H1 (cell line): ENCODE data around the gene DPYD. TPM values are rescaled to one million over a fixed set of nuclear protein-coding genes. Genes with fewer than 3 reads are reported as not detected.

Experiments used
- CTCF ChIA-PET: fragments of 300-600 bp; sonication (Branson Sonifier 250); formaldehyde crosslinking; loops from one replicate; lab custom pipeline; 2021; ENCODE audit not compliant: partially characterized antibody; lab: Charles Lee
- POLR2A ChIA-PET: fragments of 300-600 bp; sonication (Branson Sonifier 250); formaldehyde crosslinking; loops from one replicate; lab custom pipeline; 2021; ENCODE audit warnings: inconsistent platforms; ENCODE audit not compliant: partially characterized antibody; lab: Charles Lee
- DNase-seq, 2 experiments: peaks; one replicate each; pipeline versions ENCODE4 v3.0.0 to v3.0.0-alpha.2; 2010 to 2022; ENCODE audit warnings: low spot score in 2 of 2, low read depth in 1 of 2, mixed read lengths in 1 of 2
- FAIRE-seq: peaks from 2 replicates; lab custom pipeline; 2011; peaks lifted over from hg19 to GRCh38; lab: Jason Lieb, UNC
- H2AFZ ChIP-seq: 2 replicates; pipeline ENCODE4 v1.8.1; 2012; ENCODE audit warnings: low read length, inconsistent platforms
- H2AK5ac ChIP-seq: 2 replicates; pipeline ENCODE4 v1.6.1; 2013; ENCODE audit warnings: low read depth, low read length
- H2BK120ac ChIP-seq: replicated peaks from 2 replicates; pipeline ENCODE3; 2013; ENCODE audit warnings: low read depth, low read length, inconsistent platforms
- H2BK12ac ChIP-seq: 2 replicates; pipeline ENCODE4 v1.6.1; 2013; ENCODE audit warnings: low read depth, low read length
- H2BK15ac ChIP-seq: 2 replicates; pipeline ENCODE4 v1.6.1; 2013; ENCODE audit warnings: low read length
- H2BK20ac ChIP-seq: 2 replicates; pipeline ENCODE4 v1.6.1; 2013; ENCODE audit warnings: low read length
- H2BK5ac ChIP-seq: 2 replicates; pipeline ENCODE4 v1.6.1; 2013; ENCODE audit warnings: low read depth, low read length
- H3K14ac ChIP-seq: 2 replicates; pipeline ENCODE4 v1.6.1; 2013; ENCODE audit warnings: inconsistent platforms; ENCODE audit not compliant: insufficient read length
- H3K18ac ChIP-seq: 2 replicates; pipeline ENCODE4 v1.6.1; 2013; ENCODE audit warnings: low read length; ENCODE audit errors: extremely low read depth
- H3K23ac ChIP-seq: 2 replicates; pipeline ENCODE4 v1.6.1; 2013; ENCODE audit warnings: inconsistent platforms; ENCODE audit not compliant: insufficient read length
- H3K23me2 ChIP-seq: 2 replicates; pipeline ENCODE4 v1.6.1; 2013; ENCODE audit warnings: low read depth, low read length
- H3K27ac ChIP-seq: 2 replicates; pipeline ENCODE4 v1.6.1; 2011; ENCODE audit warnings: low read depth, low read length, inconsistent platforms
- H3K27me3 ChIP-seq, 4 experiments: replicated peaks in 1 of 4; 1 replicate in 1 of 4; 2 replicates in 3 of 4; pipeline versions ENCODE4 v1.6.1 to v1.8.1; 2011 to 2013; ENCODE audit warnings: low read length in 3 of 4, mild to moderate bottlenecking in 3 of 4, inconsistent platforms in 2 of 4, mixed read lengths in 2 of 4, moderate library complexity in 1 of 4; ENCODE audit not compliant: control insufficient read depth in 3 of 4, insufficient read depth in 3 of 4; ENCODE audit errors: extremely low read depth in 1 of 4
- H3K36me3 ChIP-seq, 4 experiments: 2 replicates each; pipeline versions ENCODE4 v1.6.1 to v1.8.1; 2011 to 2013; ENCODE audit warnings: mild to moderate bottlenecking in 4 of 4, low read length in 3 of 4, moderate library complexity in 2 of 4, control low read depth in 1 of 4, inconsistent platforms in 1 of 4; ENCODE audit not compliant: insufficient read depth in 4 of 4, control insufficient read depth in 2 of 4
- H3K4ac ChIP-seq: replicated peaks from 2 replicates; pipeline ENCODE3; 2013; ENCODE audit warnings: low read length, low read depth, mixed read lengths, inconsistent platforms; ENCODE audit not compliant: insufficient read length
- H3K4me1 ChIP-seq, 4 experiments: replicated peaks in 1 of 4; 1 replicate in 1 of 4; 2 replicates in 3 of 4; pipeline versions ENCODE4 v1.6.1 to v1.8.1; 2011 to 2013; ENCODE audit warnings: low read length in 3 of 4, inconsistent platforms in 2 of 4, mixed read lengths in 1 of 4; ENCODE audit not compliant: insufficient read depth in 4 of 4, control insufficient read depth in 3 of 4
- H3K4me2 ChIP-seq, 2 experiments: 2 replicates each; pipeline versions ENCODE4 v1.6.1 to v1.8.1; 2011 to 2013; ENCODE audit warnings: low read depth in 2 of 2, low read length in 2 of 2, control low read depth in 1 of 2, inconsistent platforms in 1 of 2, mild to moderate bottlenecking in 1 of 2; ENCODE audit not compliant: insufficient read depth in 1 of 2
- H3K4me3 ChIP-seq, 4 experiments: fragments of 200-600, 300-600 bp in 1 of 4; sonication (generic), shearing (Covaris generic), sonication (Bioruptor Twin) in 1 of 4; 2 replicates each; pipeline versions ENCODE4 v1.5.1 to v1.8.1; 2011 to 2016; ENCODE audit warnings: low read length in 4 of 4, low read depth in 3 of 4, control low read depth in 2 of 4, inconsistent platforms in 2 of 4, mild to moderate bottlenecking in 2 of 4, mixed read lengths in 1 of 4, moderate library complexity in 1 of 4; ENCODE audit not compliant: insufficient read depth in 2 of 4; ENCODE audit errors: extremely low read depth in 1 of 4
- H3K56ac ChIP-seq: replicated peaks from 2 replicates; pipeline ENCODE3; 2013; ENCODE audit warnings: low read depth, mild to moderate bottlenecking, mixed read lengths, low read length, inconsistent platforms; ENCODE audit not compliant: insufficient read length
- H3K79me1 ChIP-seq: 2 replicates; pipeline ENCODE4 v1.6.1; 2013; ENCODE audit warnings: low read depth, low read length, control low read depth
- H3K79me2 ChIP-seq, 2 experiments: 2 replicates each; pipeline versions ENCODE4 v1.6.1 to v1.8.1; 2012 to 2013; ENCODE audit warnings: low read length in 2 of 2, mild to moderate bottlenecking in 2 of 2, inconsistent platforms in 1 of 2; ENCODE audit not compliant: insufficient read depth in 2 of 2, control insufficient read depth in 1 of 2
- H3K9ac ChIP-seq, 4 experiments: replicated peaks in 1 of 4; 1 replicate in 1 of 4; 2 replicates in 3 of 4; pipeline versions ENCODE4 v1.6.1 to v1.8.1; 2011 to 2013; ENCODE audit warnings: low read depth in 3 of 4, low read length in 3 of 4, control low read depth in 2 of 4, mild to moderate bottlenecking in 2 of 4, moderate library complexity in 2 of 4, inconsistent platforms in 1 of 4; ENCODE audit errors: extremely low read depth in 1 of 4
- H3K9me3 ChIP-seq, 2 experiments: 2 replicates each; pipeline versions ENCODE4 v1.6.1 to v1.8.1; 2012 to 2013; ENCODE audit warnings: mild to moderate bottlenecking in 2 of 2, moderate library complexity in 2 of 2, control low read depth in 1 of 2, inconsistent platforms in 1 of 2, low read depth in 1 of 2, low read length in 1 of 2, mixed read lengths in 1 of 2; ENCODE audit not compliant: insufficient read depth in 2 of 2
- H4K20me1 ChIP-seq, 2 experiments: replicated peaks in 1 of 2; 2 replicates each; pipeline versions ENCODE3 to v1.8.1; 2011 to 2013; ENCODE audit warnings: inconsistent platforms in 2 of 2, low read length in 2 of 2, mild to moderate bottlenecking in 1 of 2; ENCODE audit not compliant: insufficient read depth in 2 of 2, control insufficient read depth in 1 of 2
- H4K5ac ChIP-seq: 2 replicates; pipeline ENCODE4 v1.6.1; 2013; ENCODE audit warnings: low read length, low read depth, mixed read lengths, inconsistent platforms; ENCODE audit not compliant: insufficient read length
- H4K8ac ChIP-seq: 2 replicates; pipeline ENCODE4 v1.8.0; 2013; ENCODE audit warnings: mild to moderate bottlenecking, moderate library complexity, low read length, inconsistent platforms; ENCODE audit not compliant: insufficient read depth; ENCODE audit errors: extremely low read depth
- H4K91ac ChIP-seq: replicated peaks from 2 replicates; pipeline ENCODE3; 2013; ENCODE audit warnings: low read length, mixed read lengths, inconsistent platforms; ENCODE audit not compliant: insufficient read length
- BRCA1 ChIP-seq: IDR thresholded peaks from 2 replicates; pipeline ENCODE4 v1.6.1; 2012; ENCODE audit warnings: low read depth, low read length, improper control_type of control experiment
- CBX5 ChIP-seq: fragments of 300-800, 300-1000 bp; sonication (generic); IDR thresholded peaks from 2 replicates; pipeline ENCODE4 v1.7.1; 2016; ENCODE audit warnings: antibody characterized with exemption, low read length, low read depth
- CHD1 ChIP-seq: IDR thresholded peaks from 2 replicates; pipeline ENCODE4 v1.6.1; 2012; ENCODE audit warnings: low read depth, low read length, improper control_type of control experiment
- EGR1 ChIP-seq: IDR thresholded peaks from 2 replicates; pipeline ENCODE4 v1.6.1; 2011; ENCODE audit warnings: low read depth, low read length, borderline replicate concordance
- KDM4A ChIP-seq: IDR thresholded peaks from one replicate; pipeline ENCODE4 v1.7.1; 2012; ENCODE audit warnings: low read depth, mild to moderate bottlenecking, moderate library complexity, low read length, inconsistent platforms; ENCODE audit not compliant: severe bottlenecking
- KDM5A ChIP-seq: fragments of 200-600 bp; IDR thresholded peaks from 2 replicates; pipeline ENCODE4 v1.7.1; 2012; ENCODE audit warnings: mild to moderate bottlenecking, low read length, inconsistent platforms, mixed read lengths
- RFX5 ChIP-seq: IDR thresholded peaks from 2 replicates; pipeline ENCODE4 v1.6.1; 2011; ENCODE audit warnings: low read depth, low read length, improper control_type of control experiment, borderline replicate concordance
- RXRA ChIP-seq: IDR thresholded peaks from 2 replicates; pipeline ENCODE4 v1.6.1; 2011; ENCODE audit warnings: low read depth, mild to moderate bottlenecking, low read length, moderate library complexity; ENCODE audit not compliant: insufficient read depth
- SIX5 ChIP-seq: IDR thresholded peaks from 2 replicates; pipeline ENCODE4 v1.6.1; 2011; ENCODE audit warnings: mild to moderate bottlenecking, low read depth, low read length
- SP2 ChIP-seq: IDR thresholded peaks from 2 replicates; pipeline ENCODE4 v1.6.1; 2012; ENCODE audit warnings: mild to moderate bottlenecking, low read length, inconsistent platforms
- SP4 ChIP-seq: IDR thresholded peaks from 2 replicates; pipeline ENCODE4 v1.6.1; 2012; ENCODE audit warnings: low read length, inconsistent platforms
- WGBS, 2 experiments: shearing (Covaris generic) in 1 of 2; methylation state at CpG; one replicate each; pipeline versions ENCODE4 v1.1.6 to v1.1.7; 2013 to 2015; ENCODE audit warnings: low lambda C conversion rate in 2 of 2, mixed read lengths in 2 of 2, inconsistent platforms in 1 of 2, low coverage in 1 of 2, missing lambda C conversion rate in 1 of 2; ENCODE audit not compliant: insufficient replicate concordance in 2 of 2, insufficient coverage in 1 of 2, insufficient read length in 1 of 2; ENCODE audit errors: extremely low coverage in 1 of 2, missing lambda C conversion rate in 1 of 2; 5-methylcytosine and 5-hydroxymethylcytosine counted together
- polyA plus RNA-seq, 7 experiments: library from polyadenylated mRNA; depleted of rRNA in 3 of 7; stranded (reverse) in 5 of 7; unstranded in 2 of 7; fragments of >200 nt in 5 of 7; fragments of 200-250 nt in 2 of 7; gene quantifications; 1 replicate in 5 of 7; 2 replicates in 1 of 7; 4 replicates in 1 of 7; pipeline versions ENCODE4 v1.2.1 to v1.2.3, GENCODE V29; 2011 to 2013; ENCODE audit warnings: missing spikeins in 2 of 7, mixed read lengths in 2 of 7
- total RNA-seq: library from RNA; stranded (reverse); fragmentation: NEBNext Ultra II Directional; extraction: Animal tissue kit (Norgen Biotek cat#: 25700); gene quantifications from 2 replicates; pipeline ENCODE4 v1.2.1, GENCODE V29; 2021
- TF ChIP-seq, protein P1 (sequence below): IDR thresholded peaks from 2 replicates; pipeline ENCODE4 v1.6.1; 2011; ENCODE audit warnings: low read depth, mild to moderate bottlenecking, low read length; ENCODE audit not compliant: insufficient read depth

Gene DPYD
- total and polyA plus RNA-seq, 2 of the 8 experiments (the other 6 are each of a cell fraction or from before 2014, with no cell fraction given), result 0.29 to 0.73 TPM

GRCh38 chr1:97797403-97798183, 123.2 kb downstream of the DPYD start:
- Histone ChIP-seq H3K27me3 (no peaks in the 10 kb centered on the region), H3K14ac (no peak overlapping the region), H3K4me1 (no peaks in the 10 kb centered on the region), H3K4ac (no peak overlapping the region), H3K56ac (no peak overlapping the region), H2AFZ (no peak overlapping the region), H3K27ac (no peak overlapping the region), H3K23me2 (no peaks in the 10 kb centered on the region), H4K5ac (no peak overlapping the region), H4K8ac (no peak overlapping the region), H3K4me2 (no peak overlapping the region), H3K9ac (no peak overlapping the region), H3K18ac (no peak overlapping the region), H2BK20ac (no peak overlapping the region), H3K79me2 (no peaks in the 10 kb centered on the region), H3K36me3 (no peaks in the 10 kb centered on the region), H3K23ac (no peak overlapping the region), H2BK12ac (no peak overlapping the region), H4K91ac (no peak overlapping the region), H2BK15ac (no peak overlapping the region), H2BK5ac (no peak overlapping the region), H2AK5ac (no peak overlapping the region), H4K20me1 (no peaks in the 10 kb centered on the region), H2BK120ac (no peak overlapping the region), H3K4me3 (no peak overlapping the region), H3K79me1 (no peaks in the 10 kb centered on the region), H3K9me3 (no peaks in the 10 kb centered on the region)
- ChIA-PET POLR2A (no interaction called here), CTCF (no interaction called here)
- no peak for FAIRE-seq
- 83% methylated on average over 2 of the region's 2 CpGs; no CpG with 5 or more reads in 1 of the 2 experiments for WGBS, 2 experiments
- DNase-seq, result no peak
- TF ChIP-seq SP2 (no peak), KDM4A (no peak), SIX5 (no peak), SP4 (no peak), CHD1 (no peak), KDM5A (no peak), CBX5 (no peak), RXRA (no peak), BRCA1 (no peak), EGR1 (no peak), RFX5 (no peak)
- TF ChIP-seq, protein P1, sequence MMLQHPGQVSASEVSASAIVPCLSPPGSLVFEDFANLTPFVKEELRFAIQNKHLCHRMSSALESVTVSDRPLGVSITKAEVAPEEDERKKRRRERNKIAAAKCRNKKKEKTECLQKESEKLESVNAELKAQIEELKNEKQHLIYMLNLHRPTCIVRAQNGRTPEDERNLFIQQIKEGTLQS, result no peak
